BE2C (cell line): ENCODE measurements around the gene CNGB1.
"Not testable (repeated sequence)": the region's sequence is repeated elsewhere in the genome, so short reads cannot be mapped to it uniquely, and the experiment has no call there.

Source experiments
- DNase-seq: peaks from one replicate; pipeline ENCODE4 v3.0.0-alpha.2; 2020
- H3K27me3 ChIP-seq: fragments of 250-450 bp; sonication (Bioruptor Pico); 2 replicates; pipeline ENCODE4 v1.5.1; 2020; ENCODE audit warnings: mild to moderate bottlenecking
- H3K36me3 ChIP-seq: fragments of 250-450 bp; sonication (Bioruptor Pico); 2 replicates; pipeline ENCODE4 v1.5.1; 2020; ENCODE audit warnings: mild to moderate bottlenecking
- H3K4me1 ChIP-seq: fragments of 250-450 bp; sonication (Bioruptor Pico); 2 replicates; pipeline ENCODE4 v1.5.1; 2020
- H3K4me3 ChIP-seq: 2 replicates; pipeline ENCODE4 v1.5.1; 2011; ENCODE audit warnings: low read depth, low read length
- H3K9me3 ChIP-seq: fragments of 250-450 bp; sonication (Bioruptor Pico); 2 replicates; pipeline ENCODE4 v1.5.1; 2020
- TF ChIP-seq, protein P1 (sequence below): IDR thresholded peaks from 2 replicates; pipeline ENCODE4 v1.5.1; 2012; ENCODE audit warnings: mild to moderate bottlenecking, low read depth, low read length

Gene CNGB1

DNA sequence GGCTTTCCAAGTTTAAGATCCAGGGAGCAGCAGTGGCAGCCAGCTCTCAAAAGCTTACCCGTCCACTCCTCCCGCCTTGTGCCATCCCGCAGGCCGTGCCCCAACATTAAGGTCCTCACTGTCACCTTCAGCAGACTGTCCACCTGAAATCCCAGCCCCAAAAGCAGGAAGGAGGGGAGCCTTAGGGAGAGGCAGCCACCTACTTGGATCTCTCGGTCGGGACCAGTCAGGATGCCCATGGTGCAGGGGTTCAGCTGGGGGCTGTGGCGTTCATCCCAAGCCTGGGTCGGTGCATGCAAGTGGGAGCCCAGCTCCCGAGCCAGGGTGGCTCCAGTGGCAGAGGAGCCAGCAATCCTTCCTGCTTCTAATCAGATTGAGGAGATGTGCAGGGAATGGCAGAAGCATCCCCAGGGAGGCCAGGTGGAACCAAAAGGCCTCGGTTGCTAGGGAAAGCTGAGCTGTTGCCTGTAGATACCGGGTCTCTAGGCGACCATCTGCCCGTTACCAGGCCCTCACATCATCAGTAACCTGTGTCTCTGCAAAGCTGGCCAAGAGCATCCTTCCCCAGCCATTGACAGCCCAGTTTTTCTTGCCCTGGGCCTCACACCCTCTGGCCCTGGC lies 24.6 kb downstream of the CNGB1 start:
- TF ChIP-seq, protein P1, sequence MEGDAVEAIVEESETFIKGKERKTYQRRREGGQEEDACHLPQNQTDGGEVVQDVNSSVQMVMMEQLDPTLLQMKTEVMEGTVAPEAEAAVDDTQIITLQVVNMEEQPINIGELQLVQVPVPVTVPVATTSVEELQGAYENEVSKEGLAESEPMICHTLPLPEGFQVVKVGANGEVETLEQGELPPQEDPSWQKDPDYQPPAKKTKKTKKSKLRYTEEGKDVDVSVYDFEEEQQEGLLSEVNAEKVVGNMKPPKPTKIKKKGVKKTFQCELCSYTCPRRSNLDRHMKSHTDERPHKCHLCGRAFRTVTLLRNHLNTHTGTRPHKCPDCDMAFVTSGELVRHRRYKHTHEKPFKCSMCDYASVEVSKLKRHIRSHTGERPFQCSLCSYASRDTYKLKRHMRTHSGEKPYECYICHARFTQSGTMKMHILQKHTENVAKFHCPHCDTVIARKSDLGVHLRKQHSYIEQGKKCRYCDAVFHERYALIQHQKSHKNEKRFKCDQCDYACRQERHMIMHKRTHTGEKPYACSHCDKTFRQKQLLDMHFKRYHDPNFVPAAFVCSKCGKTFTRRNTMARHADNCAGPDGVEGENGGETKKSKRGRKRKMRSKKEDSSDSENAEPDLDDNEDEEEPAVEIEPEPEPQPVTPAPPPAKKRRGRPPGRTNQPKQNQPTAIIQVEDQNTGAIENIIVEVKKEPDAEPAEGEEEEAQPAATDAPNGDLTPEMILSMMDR, result no peak
- Histone ChIP-seq H3K27me3 (no peaks in the 10 kb centered on the region), H3K4me1 (peaks cover 24% of the 10 kb centered on the region), H3K36me3 (no peaks in the 10 kb centered on the region; the same call in 1 of the 2 replicates), H3K4me3 (peak overlapping the region; percentile 31), H3K9me3 (no peaks in the 10 kb centered on the region; the same call in 1 of the 2 replicates)
- peak; percentile 88 for DNase-seq

DNA sequence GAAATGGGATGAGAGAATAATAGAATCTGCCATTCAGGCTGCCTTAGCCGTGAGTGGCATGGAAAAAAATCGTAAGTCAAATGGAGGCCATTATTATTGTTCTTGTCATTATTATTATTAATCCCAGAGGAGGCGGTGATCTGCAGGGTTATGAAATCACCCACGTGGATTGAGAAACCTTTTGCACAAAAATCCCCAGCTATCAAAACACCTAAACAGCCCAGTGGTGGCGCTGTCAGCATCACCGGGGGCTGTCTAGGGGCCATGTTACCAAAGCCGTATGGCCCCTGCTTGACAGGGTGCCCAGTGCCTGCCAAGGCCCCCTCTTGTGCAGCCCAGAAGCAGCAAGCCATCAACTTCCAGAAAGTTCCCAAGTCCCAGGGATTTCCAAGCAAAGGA lies 25.2 kb downstream of the CNGB1 start:
- H3K36me3 ChIP-seq, result no peaks in the 10 kb centered on the region; the same call in 1 of the 2 replicates
- H3K9me3 ChIP-seq, result no peaks in the 10 kb centered on the region; the same call in 1 of the 2 replicates
- H3K27me3 ChIP-seq, result no peaks in the 10 kb centered on the region
- DNase-seq, result no peak
- peak overlapping the region; percentile 31 for H3K4me3 ChIP-seq
- peaks cover 25% of the 10 kb centered on the region for H3K4me1 ChIP-seq
- TF ChIP-seq, protein P1, result peak; percentile 36; the same call in 1 of the 2 replicates

DNA sequence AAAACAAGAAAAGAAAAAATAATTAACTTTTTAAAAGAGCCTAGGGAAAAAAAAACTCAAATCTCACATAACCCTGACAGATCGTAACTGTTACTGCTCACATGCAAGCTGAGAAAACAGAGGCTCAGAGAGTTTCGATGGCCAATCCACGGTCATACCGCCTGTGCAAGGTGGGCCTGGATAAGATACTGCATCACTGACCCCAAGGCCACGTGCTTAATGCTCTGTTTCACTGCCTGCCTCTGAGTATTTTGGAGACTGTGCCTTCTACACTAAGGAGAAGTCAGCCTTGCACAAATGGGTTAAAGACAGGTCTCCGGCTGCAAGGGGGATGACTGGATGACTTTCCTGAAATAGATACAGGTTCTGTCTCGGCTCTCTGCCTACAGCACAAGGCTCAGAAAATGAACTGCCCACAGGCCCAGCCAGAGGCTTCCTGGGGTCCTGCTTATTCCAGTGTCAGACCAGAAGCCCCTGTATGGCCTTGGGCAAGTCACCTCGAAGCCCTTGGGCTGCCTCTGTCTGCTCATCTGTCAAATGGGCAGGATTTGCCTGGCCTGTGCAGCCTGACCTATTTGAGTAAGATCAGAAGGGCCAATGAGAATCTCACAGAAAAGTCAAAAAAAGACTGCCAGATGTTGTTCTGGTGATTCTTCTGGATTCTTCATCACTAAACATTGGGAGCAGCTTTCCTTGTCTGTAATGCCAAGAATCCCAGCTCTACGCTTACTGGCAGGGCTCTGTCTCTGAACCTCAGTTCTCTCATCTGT lies 25.8 kb downstream of the CNGB1 start:
- Histone ChIP-seq H3K4me3 (no peak overlapping the region), H3K27me3 (no peaks in the 10 kb centered on the region), H3K36me3 (no peaks in the 10 kb centered on the region; the same call in 1 of the 2 replicates), H3K9me3 (no peaks in the 10 kb centered on the region; the same call in 1 of the 2 replicates), H3K4me1 (peaks cover 30% of the 10 kb centered on the region)
- DNase-seq, result no peak
- TF ChIP-seq, protein P1, result no peak

GRCh38 chr16:57943381-57943780 lies 27.5 kb downstream of the CNGB1 start:
- H3K9me3 ChIP-seq, H3K4me3 ChIP-seq, DNase-seq, H3K36me3 ChIP-seq, H3K27me3 ChIP-seq: not testable (repeated sequence)
- H3K4me1 ChIP-seq, result peaks cover 30% of the 10 kb centered on the region

DNA sequence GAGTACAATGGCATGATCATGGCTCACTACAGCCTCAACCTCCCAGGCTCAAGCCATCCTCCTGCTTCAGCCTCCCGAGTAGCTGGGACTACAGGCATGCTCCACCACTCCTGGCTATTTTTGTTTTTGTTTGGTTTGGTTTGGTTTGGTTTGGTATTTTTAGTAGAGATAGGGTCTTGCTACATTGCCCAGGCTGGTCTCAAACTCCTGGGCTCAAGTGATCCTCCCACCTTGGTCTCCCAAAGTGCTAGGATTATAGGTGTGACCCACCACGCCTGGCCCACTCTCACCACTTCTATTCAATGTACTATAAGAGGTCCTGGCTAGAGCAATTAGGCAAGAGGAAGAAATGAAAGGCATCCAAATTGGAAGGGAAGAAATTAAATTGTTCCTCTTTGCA lies 29.0 kb downstream of the CNGB1 start:
- H3K9me3 ChIP-seq, H3K27me3 ChIP-seq, H3K4me3 ChIP-seq, H3K36me3 ChIP-seq, DNase-seq: not testable (repeated sequence)
- peaks cover 25% of the 10 kb centered on the region for H3K4me1 ChIP-seq

GRCh38 chr16:57941016-57941664 lies 29.8 kb downstream of the CNGB1 start:
- H3K4me1 ChIP-seq, result peaks cover 21% of the 10 kb centered on the region
- TF ChIP-seq, protein P1, result no peak
- no peaks in the 10 kb centered on the region for H3K9me3 ChIP-seq
- peaks cover 8% of the 10 kb centered on the region for H3K36me3 ChIP-seq
- H3K4me3 ChIP-seq, result peak overlapping the region; percentile 39
- peak; percentile 92 for DNase-seq
- no peaks in the 10 kb centered on the region for H3K27me3 ChIP-seq
